GM19328 (cell line): ENCODE data around the gene PSPN.

Source experiments
- ATAC-seq: cut with Tn5 transposase; IDR thresholded peaks from one replicate; pipeline ENCODE4 v1.9.1; 2021; ENCODE audit warnings: mild to moderate bottlenecking, moderate library complexity; ENCODE audit not compliant: unreplicated experiment

Gene PSPN

GRCh38 chr19:6334490-6335285 lies 41.0 kb downstream of the PSPN start:
- no peak for ATAC-seq

- no peak for ATAC-seq
Observed at GRCh38 chr19:6333439-6333838, 42.3 kb downstream of the PSPN start, which contains the start of gene ACER1. Gene ACER1 (minus strand): TSS chr19:6333612. CDS start chr19:6333551, 61 bp downstream.

- no peak for ATAC-seq
Observed at GRCh38 chr19:6326815-6327214, 48.9 kb downstream of the PSPN start.

- ATAC-seq = no peak
Observed at GRCh38 chr19:6325614-6326013, 50.1 kb downstream of the PSPN start.
